HepG2 (cell line): ENCODE data around the gene SLC25A5. TPM values are rescaled to one million over a fixed set of nuclear protein-coding genes. Genes with fewer than 3 reads are reported as not detected.

Source experiments
- BCLAF1 ChIP-seq: fragments of 450-650 bp; IDR thresholded peaks from 2 replicates; pipeline ENCODE4 v1.6.1; 2017; ENCODE audit warnings: mild to moderate bottlenecking
- BRF2 ChIP-seq: sonication (generic); formaldehyde crosslinking; IDR thresholded peaks from 2 replicates; pipeline ENCODE4 v1.8.1; 2022; ENCODE audit warnings: mild to moderate bottlenecking, missing genetic modification reagents
- CCDC6 ChIP-seq: sonication (generic); formaldehyde crosslinking; IDR thresholded peaks from 2 replicates; pipeline ENCODE4 v1.8.1; 2022; ENCODE audit warnings: mild to moderate bottlenecking, missing genetic modification reagents, moderate library complexity
- GTF2F1 ChIP-seq: fragments of 150-350 bp; IDR thresholded peaks from 2 replicates; pipeline ENCODE4 v1.6.1; 2014; ENCODE audit warnings: low read length
- JUN ChIP-seq: sonication (generic); formaldehyde crosslinking; IDR thresholded peaks from 2 replicates; pipeline ENCODE4 v1.4.0; 2020; ENCODE audit warnings: mild to moderate bottlenecking, missing genetic modification reagents
- KAT8 ChIP-seq: IDR thresholded peaks from 2 replicates; pipeline ENCODE4 v1.6.1; 2016; ENCODE audit warnings: missing genetic modification reagents, missing compliant biosample characterization
- NR2F6 ChIP-seq, 2 experiments: IDR thresholded peaks; 2 replicates each; pipeline ENCODE4 v1.6.1; 2016; ENCODE audit warnings: antibody characterized with exemption in 1 of 2, mild to moderate bottlenecking in 1 of 2
- REST ChIP-seq, 2 experiments: IDR thresholded peaks; 2 replicates each; pipeline ENCODE4 v1.6.1; 2011 to 2012; ENCODE audit warnings: low read length in 2 of 2, borderline replicate concordance in 1 of 2, low read depth in 1 of 2, mild to moderate bottlenecking in 1 of 2, moderate library complexity in 1 of 2
- ZNF317 ChIP-seq: sonication (generic); formaldehyde crosslinking; IDR thresholded peaks from 2 replicates; pipeline ENCODE4 v1.5.0; 2020; ENCODE audit warnings: mild to moderate bottlenecking, missing genetic modification reagents
- ZNF33B ChIP-seq: sonication (generic); formaldehyde crosslinking; IDR thresholded peaks from 2 replicates; pipeline ENCODE4 v1.5.1; 2020; ENCODE audit warnings: mild to moderate bottlenecking, missing genetic modification reagents
- ZNF574 ChIP-seq: sonication (generic); formaldehyde crosslinking; IDR thresholded peaks from 2 replicates; pipeline ENCODE4 v1.4.0; 2020; ENCODE audit warnings: missing genetic modification reagents
- ZNF746 ChIP-seq: sonication (generic); formaldehyde crosslinking; IDR thresholded peaks from 2 replicates; pipeline ENCODE4 v1.8.0; 2022; ENCODE audit warnings: mild to moderate bottlenecking, missing genetic modification reagents
- ZNF772 ChIP-seq: sonication (generic); formaldehyde crosslinking; IDR thresholded peaks from 2 replicates; pipeline ENCODE4 v1.5.0; 2020; ENCODE audit warnings: mild to moderate bottlenecking, missing genetic modification reagents
- polyA plus RNA-seq, 8 experiments: library from polyadenylated mRNA; depleted of rRNA in 3 of 8; stranded (reverse) in 7 of 8; unstranded in 1 of 8; fragments of >200 nt; fragmentation: Illumina TruSeq in 4 of 8; extraction: Trizol in 4 of 8; gene quantifications; 2 replicates each; pipeline versions ENCODE4 v1.2.1 to v1.2.3, GENCODE V29; 2011 to 2016; ENCODE audit warnings: low read depth in 4 of 8, missing spikeins in 1 of 8, mixed read lengths in 1 of 8; ENCODE audit not compliant: insufficient read depth in 1 of 8
- total RNA-seq, 5 experiments: library from RNA; depleted of rRNA; stranded (reverse); fragments of >200 nt; fragmentation: Illumina TruSeq; extraction: Trizol; gene quantifications; 2 replicates each; pipeline ENCODE4 v1.2.3, GENCODE V29; 2016; ENCODE audit warnings: low read depth in 1 of 5
- TF ChIP-seq, protein P1 (sequence below): sonication (generic); formaldehyde crosslinking; IDR thresholded peaks from 2 replicates; pipeline ENCODE4 v1.8.1; 2022; ENCODE audit warnings: low read depth, mild to moderate bottlenecking, missing genetic modification reagents

SLC25A5 gene
- total and polyA plus RNA-seq, 2 of the 13 experiments (the other 11 are each of a cell fraction or from before 2014, with no cell fraction given) = 300 to 402 TPM

DNA sequence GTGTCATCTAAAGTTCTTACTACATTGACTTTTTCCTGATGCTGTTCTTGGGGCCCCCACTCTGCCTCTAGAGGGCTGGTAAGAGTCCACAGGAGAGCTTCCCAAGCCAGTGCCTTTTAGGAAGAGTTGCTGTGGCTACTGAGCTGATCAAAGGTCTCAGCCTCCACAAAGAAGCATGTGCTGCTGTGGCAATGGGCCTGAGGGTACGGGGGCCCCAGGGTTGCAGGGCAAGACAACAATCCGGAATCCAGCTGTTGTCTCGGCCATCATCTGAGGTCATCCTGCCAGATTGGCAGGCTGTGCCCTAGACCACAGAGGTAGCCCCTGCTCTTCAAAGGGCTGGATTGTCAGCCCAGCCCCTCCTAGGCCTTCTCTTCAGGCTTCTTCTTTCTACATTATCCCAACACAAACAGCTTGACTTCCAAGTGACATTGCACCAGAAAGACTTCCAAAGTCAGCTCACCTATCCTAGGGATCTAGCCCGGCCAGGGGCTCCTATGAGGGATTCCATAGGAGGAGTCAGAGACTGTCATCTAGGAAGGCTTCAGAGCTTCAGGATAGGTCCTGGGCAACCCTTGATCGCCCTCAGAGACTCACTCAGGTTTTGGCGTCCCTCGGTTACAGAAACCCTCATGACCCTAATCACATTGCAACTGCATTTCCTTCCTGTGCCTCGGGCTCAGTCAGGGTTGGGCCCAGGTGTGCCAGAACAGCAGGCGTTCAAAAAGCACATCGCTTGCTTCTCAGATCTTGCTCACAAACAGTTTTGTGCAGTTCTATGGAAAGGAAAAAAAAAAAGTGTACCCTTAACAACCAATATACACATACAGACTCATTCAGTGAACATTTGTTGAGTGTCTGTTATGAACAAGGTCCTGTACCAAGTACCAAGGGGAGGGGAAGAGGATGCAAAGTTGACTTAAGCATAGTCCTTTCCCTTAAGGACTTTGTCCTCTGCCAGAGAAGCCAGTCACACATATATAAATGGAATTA lies 27.8 kb downstream of the SLC25A5 start (continued):
- TF ChIP-seq GTF2F1 (no peak), ZNF746 (CRISPR knock-in tag) (no peak), NR2F6 (IDR thresholded peaks at IDR 0.05) (peak; percentile 55; the same call in 1 of the 2 replicates), NR2F6 (CRISPR knock-in tag; IDR thresholded peaks at IDR 0.05) (peak; percentile 38), REST (IDR thresholded peaks at IDR 0.05; ENCODE audit: borderline replicate concordance in 1 of 2, low read depth in 1 of 2, low read length in 2 of 2) (0 out of 4 replicates have a peak, but pooled peaks of 1 of the 2 experiments have one; percentile 18), ZNF574 (CRISPR knock-in tag) (peak; percentile 13; the same call in 1 of the 2 replicates), ZNF317 (CRISPR knock-in tag) (no peak), CCDC6 (CRISPR knock-in tag) (no peak), ZNF33B (CRISPR knock-in tag) (no peak), JUN (no peak), ZNF772 (no peak), BRF2 (CRISPR knock-in tag) (no peak), BCLAF1 (no peak), KAT8 (CRISPR knock-in tag) (0 out of 2 replicates have a peak, but pooled peaks have one; percentile 24)
- TF ChIP-seq, protein P1, sequence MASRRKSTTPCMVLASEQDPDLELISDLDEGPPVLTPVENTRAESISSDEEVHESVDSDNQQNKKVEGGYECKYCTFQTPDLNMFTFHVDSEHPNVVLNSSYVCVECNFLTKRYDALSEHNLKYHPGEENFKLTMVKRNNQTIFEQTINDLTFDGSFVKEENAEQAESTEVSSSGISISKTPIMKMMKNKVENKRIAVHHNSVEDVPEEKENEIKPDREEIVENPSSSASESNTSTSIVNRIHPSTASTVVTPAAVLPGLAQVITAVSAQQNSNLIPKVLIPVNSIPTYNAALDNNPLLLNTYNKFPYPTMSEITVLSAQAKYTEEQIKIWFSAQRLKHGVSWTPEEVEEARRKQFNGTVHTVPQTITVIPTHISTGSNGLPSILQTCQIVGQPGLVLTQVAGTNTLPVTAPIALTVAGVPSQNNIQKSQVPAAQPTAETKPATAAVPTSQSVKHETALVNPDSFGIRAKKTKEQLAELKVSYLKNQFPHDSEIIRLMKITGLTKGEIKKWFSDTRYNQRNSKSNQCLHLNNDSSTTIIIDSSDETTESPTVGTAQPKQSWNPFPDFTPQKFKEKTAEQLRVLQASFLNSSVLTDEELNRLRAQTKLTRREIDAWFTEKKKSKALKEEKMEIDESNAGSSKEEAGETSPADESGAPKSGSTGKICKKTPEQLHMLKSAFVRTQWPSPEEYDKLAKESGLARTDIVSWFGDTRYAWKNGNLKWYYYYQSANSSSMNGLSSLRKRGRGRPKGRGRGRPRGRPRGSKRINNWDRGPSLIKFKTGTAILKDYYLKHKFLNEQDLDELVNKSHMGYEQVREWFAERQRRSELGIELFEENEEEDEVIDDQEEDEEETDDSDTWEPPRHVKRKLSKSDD (CRISPR knock-in tag) = no peak
